ENCODE results near the gene FAM210B.

Gene FAM210B, protein sequence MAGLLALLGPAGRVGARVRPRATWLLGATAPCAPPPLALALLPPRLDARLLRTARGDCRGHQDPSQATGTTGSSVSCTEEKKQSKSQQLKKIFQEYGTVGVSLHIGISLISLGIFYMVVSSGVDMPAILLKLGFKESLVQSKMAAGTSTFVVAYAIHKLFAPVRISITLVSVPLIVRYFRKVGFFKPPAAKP

DNA sequence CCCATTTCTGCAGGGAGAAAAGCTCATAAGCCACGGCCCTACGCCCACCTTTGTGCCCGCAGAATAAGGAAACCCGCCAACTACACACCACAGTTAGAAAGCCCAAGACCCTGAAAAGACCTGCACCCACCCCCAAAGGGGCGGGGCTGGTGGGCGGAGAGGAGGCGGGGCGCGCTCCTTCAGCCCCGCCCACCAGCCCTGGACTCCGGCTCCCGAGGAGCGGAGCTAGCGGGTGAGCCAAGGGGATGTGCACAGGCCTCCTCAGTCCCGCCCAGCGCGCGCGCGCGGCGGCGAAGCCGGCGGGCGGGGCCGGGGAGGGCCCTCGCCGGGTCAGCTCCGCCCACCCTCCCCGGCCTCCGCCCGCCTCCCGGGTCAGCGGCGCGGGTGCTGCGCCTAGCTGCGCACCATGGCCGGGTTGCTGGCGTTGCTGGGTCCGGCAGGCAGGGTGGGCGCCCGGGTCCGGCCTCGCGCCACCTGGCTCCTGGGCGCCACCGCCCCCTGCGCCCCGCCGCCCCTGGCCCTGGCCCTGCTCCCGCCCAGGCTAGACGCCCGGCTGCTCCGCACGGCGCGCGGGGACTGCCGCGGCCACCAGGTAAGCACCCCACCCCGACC is at the start of gene FAM210B:
FAM210B (plus strand) TSS at position 375 of the 612 bp plus-strand sequence; CDS start at position 407, 32 bp downstream.
- Histone ChIP-seq H3K4me1 (ENCODE audit: low read length) (no peaks in the 10 kb centered on the region), H3K4me2 (ENCODE audit: low read depth, low read length) (peak within 1 kb of the TSS; percentile 99), H3K79me2 (ENCODE audit: low read length) (no peaks in the 10 kb centered on the region), H3K36me3 (replicated peaks; ENCODE audit: insufficient read depth, low read length) (no peaks in the 10 kb centered on the region), H3K9ac (ENCODE audit: low read length) (peak within 1 kb of the TSS; percentile 54; the same call in 1 of the 2 replicates), H3K27me3 (replicated peaks; ENCODE audit: insufficient read depth, low read length) (no peaks in the 10 kb centered on the region), H3K9me3 (replicated peaks; ENCODE audit: insufficient read depth, low read length) (no peaks in the 10 kb centered on the region), H4K20me1 (ENCODE audit: insufficient read depth, low read length) (no peaks in the 10 kb centered on the region), H3F3A (ENCODE audit: insufficient read depth, low read length) (no peaks in the 10 kb centered on the region), H3K9me2 (replicated peaks; ENCODE audit: insufficient read depth, low read length) (no peaks in the 10 kb centered on the region), H3K27ac (ENCODE audit: low read length) (no peak within 1 kb of the TSS), H2AFZ (ENCODE audit: low read length) (peak within 1 kb of the TSS; percentile 98), H3K4me3 (ENCODE audit: low read length) (peak within 1 kb of the TSS; percentile 74)
- TF ChIP-seq EZH2phosphoT487 (IDR thresholded peaks at IDR 0.05; ENCODE audit: low read length) (no peak), EZH2 (optimal IDR thresholded peaks at IDR 0.05; ENCODE audit: low read depth, low read length) (no peak)
- TF ChIP-seq, protein P1, sequence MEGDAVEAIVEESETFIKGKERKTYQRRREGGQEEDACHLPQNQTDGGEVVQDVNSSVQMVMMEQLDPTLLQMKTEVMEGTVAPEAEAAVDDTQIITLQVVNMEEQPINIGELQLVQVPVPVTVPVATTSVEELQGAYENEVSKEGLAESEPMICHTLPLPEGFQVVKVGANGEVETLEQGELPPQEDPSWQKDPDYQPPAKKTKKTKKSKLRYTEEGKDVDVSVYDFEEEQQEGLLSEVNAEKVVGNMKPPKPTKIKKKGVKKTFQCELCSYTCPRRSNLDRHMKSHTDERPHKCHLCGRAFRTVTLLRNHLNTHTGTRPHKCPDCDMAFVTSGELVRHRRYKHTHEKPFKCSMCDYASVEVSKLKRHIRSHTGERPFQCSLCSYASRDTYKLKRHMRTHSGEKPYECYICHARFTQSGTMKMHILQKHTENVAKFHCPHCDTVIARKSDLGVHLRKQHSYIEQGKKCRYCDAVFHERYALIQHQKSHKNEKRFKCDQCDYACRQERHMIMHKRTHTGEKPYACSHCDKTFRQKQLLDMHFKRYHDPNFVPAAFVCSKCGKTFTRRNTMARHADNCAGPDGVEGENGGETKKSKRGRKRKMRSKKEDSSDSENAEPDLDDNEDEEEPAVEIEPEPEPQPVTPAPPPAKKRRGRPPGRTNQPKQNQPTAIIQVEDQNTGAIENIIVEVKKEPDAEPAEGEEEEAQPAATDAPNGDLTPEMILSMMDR (IDR thresholded peaks at IDR 0.05; ENCODE audit: low read length), result no peak
- DNase-seq, result peak; percentile 91

DNA sequence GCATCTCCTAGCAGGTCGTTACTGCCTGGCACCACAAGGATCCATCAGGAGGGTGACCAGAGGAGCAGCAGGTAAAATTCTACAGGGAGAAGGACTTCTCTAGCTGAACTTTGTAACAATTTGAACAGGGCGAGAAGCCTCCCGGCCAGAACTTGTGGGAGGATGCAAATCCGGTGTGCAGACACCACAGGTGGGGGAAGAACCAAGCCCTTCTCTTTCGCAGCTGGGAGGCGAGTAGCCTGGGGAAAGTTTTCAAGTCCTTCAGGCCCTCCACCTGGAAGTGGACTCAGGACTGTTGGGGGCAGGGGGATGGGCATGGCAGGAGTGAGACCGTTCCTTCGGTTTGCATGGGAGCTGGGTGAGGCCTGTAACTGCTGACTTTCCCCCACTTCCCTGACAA is 42.7 kb upstream of the FAM210B start:
- Histone ChIP-seq H3K4me3 (ENCODE audit: low read length) (no peak overlapping the region), H4K20me1 (ENCODE audit: insufficient read depth, low read length) (no peaks in the 10 kb centered on the region), H3K9me3 (replicated peaks; ENCODE audit: insufficient read depth, low read length) (no peaks in the 10 kb centered on the region), H3K4me1 (ENCODE audit: low read length) (no peaks in the 10 kb centered on the region), H3K9ac (ENCODE audit: low read length) (no peak overlapping the region), H3K27me3 (replicated peaks; ENCODE audit: insufficient read depth, low read length) (no peaks in the 10 kb centered on the region), H3K27ac (ENCODE audit: low read length) (no peak overlapping the region), H2AFZ (ENCODE audit: low read length) (no peak overlapping the region), H3K4me2 (ENCODE audit: low read depth, low read length) (no peak overlapping the region), H3F3A (ENCODE audit: insufficient read depth, low read length) (no peaks in the 10 kb centered on the region), H3K79me2 (ENCODE audit: low read length) (no peaks in the 10 kb centered on the region), H3K9me2 (replicated peaks; ENCODE audit: insufficient read depth, low read length) (no peaks in the 10 kb centered on the region), H3K36me3 (replicated peaks; ENCODE audit: insufficient read depth, low read length) (no peaks in the 10 kb centered on the region)
- DNase-seq, result no peak
- no peak for TF ChIP-seq EZH2phosphoT487 (IDR thresholded peaks at IDR 0.05; ENCODE audit: low read length)
- TF ChIP-seq, protein P1 (IDR thresholded peaks at IDR 0.05; ENCODE audit: low read length), result no peak
- no peak for TF ChIP-seq EZH2 (optimal IDR thresholded peaks at IDR 0.05; ENCODE audit: low read depth, low read length)

DNA sequence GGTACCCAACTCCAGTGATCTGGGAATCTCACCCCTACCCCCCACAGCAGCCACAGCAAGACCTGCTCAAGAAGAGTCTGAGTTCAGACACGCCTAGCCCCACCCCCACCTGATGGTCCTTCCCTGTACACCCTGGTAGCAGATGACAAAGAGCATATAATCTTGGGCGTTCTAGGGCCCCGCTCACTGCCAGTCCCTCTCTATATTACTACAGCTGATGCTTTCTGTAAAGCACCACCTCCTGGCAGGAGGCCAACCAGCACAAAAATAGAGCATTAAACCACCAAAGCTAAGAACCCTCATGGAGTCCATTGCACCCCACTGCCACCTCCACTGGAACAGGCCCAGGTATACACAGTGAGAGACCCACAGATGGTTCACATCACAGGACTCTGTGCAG is 42.3 kb upstream of the FAM210B start:
- no peaks in the 10 kb centered on the region for H3K27me3 ChIP-seq (replicated peaks; ENCODE audit: insufficient read depth, low read length)
- H3K79me2 ChIP-seq (ENCODE audit: low read length), result no peaks in the 10 kb centered on the region
- no peaks in the 10 kb centered on the region for H3K9me3 ChIP-seq (replicated peaks; ENCODE audit: insufficient read depth, low read length)
- no peaks in the 10 kb centered on the region for H3K4me1 ChIP-seq (ENCODE audit: low read length)
- H3K27ac ChIP-seq (ENCODE audit: low read length), result no peak overlapping the region
- TF ChIP-seq EZH2phosphoT487 (IDR thresholded peaks at IDR 0.05; ENCODE audit: low read length) (no peak), EZH2 (optimal IDR thresholded peaks at IDR 0.05; ENCODE audit: low read depth, low read length) (no peak)
- no peaks in the 10 kb centered on the region for H3F3A ChIP-seq (ENCODE audit: insufficient read depth, low read length)
- no peak for DNase-seq
- H3K4me3 ChIP-seq (ENCODE audit: low read length), result no peak overlapping the region
- H3K9me2 ChIP-seq (replicated peaks; ENCODE audit: insufficient read depth, low read length), result no peaks in the 10 kb centered on the region
- no peaks in the 10 kb centered on the region for H3K36me3 ChIP-seq (replicated peaks; ENCODE audit: insufficient read depth, low read length)
- H3K4me2 ChIP-seq (ENCODE audit: low read depth, low read length), result no peak overlapping the region
- H4K20me1 ChIP-seq (ENCODE audit: insufficient read depth, low read length), result no peaks in the 10 kb centered on the region
- H2AFZ ChIP-seq (ENCODE audit: low read length), result no peak overlapping the region
- no peak overlapping the region for H3K9ac ChIP-seq (ENCODE audit: low read length)

DNA sequence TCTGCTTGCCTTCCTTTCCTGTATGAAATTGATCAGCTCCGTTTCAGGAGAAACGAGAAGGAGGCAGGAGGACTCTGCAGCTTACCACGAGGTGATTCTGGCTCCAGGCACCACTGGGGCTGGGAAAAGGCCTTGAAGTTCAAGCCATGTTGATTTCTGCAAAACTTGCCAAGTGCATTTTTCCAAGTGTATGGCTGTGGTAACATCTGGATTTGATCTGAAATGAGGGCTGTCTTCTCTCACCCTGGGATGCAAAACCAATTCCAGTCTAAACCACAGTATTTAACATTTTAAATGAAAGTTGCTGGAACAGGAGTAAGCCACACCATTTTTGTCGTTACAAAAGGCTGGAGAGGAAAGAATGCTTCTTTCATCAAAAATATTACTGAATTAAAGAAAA is 36.1 kb upstream of the FAM210B start:
- Histone ChIP-seq H3K36me3 (replicated peaks; ENCODE audit: insufficient read depth, low read length) (no peaks in the 10 kb centered on the region), H3K9ac (ENCODE audit: low read length) (no peak overlapping the region), H3K27ac (ENCODE audit: low read length) (no peak overlapping the region), H3K79me2 (ENCODE audit: low read length) (no peaks in the 10 kb centered on the region), H3K4me3 (ENCODE audit: low read length) (no peak overlapping the region), H2AFZ (ENCODE audit: low read length) (no peak overlapping the region), H3K4me1 (ENCODE audit: low read length) (no peaks in the 10 kb centered on the region), H3F3A (ENCODE audit: insufficient read depth, low read length) (no peaks in the 10 kb centered on the region), H3K27me3 (replicated peaks; ENCODE audit: insufficient read depth, low read length) (no peaks in the 10 kb centered on the region), H3K9me2 (replicated peaks; ENCODE audit: insufficient read depth, low read length) (no peaks in the 10 kb centered on the region), H4K20me1 (ENCODE audit: insufficient read depth, low read length) (no peaks in the 10 kb centered on the region), H3K9me3 (replicated peaks; ENCODE audit: insufficient read depth, low read length) (no peaks in the 10 kb centered on the region), H3K4me2 (ENCODE audit: low read depth, low read length) (no peak overlapping the region)
- DNase-seq, result no peak
- TF ChIP-seq EZH2phosphoT487 (IDR thresholded peaks at IDR 0.05; ENCODE audit: low read length) (no peak), EZH2 (optimal IDR thresholded peaks at IDR 0.05; ENCODE audit: low read depth, low read length) (no peak)
- TF ChIP-seq, protein P1 (IDR thresholded peaks at IDR 0.05; ENCODE audit: low read length), result no peak
